Effector CD8-positive, alpha-beta T cell (primary cell): Measurements from ENCODE around the gene ZBTB20.

Source experiments
- DNase-seq: peaks from one replicate; lab custom pipeline; 2025; lab: John Stamatoyannopoulos, UW

ZBTB20 gene

GRCh38 chr3:114411190-114411668 is 735.9 kb downstream of the ZBTB20 start:
- no peak for DNase-seq

- DNase-seq: no peak
Observed at GRCh38 chr3:114408736-114409670, 738.1 kb downstream of the ZBTB20 start.

- DNase-seq: no peak
Observed at GRCh38 chr3:114406922-114407321, 740.2 kb downstream of the ZBTB20 start.

- DNase-seq: no peak
Observed at GRCh38 chr3:114406286-114406685, 740.8 kb downstream of the ZBTB20 start.

- no peak for DNase-seq
Observed at GRCh38 chr3:114405202-114405990, 741.7 kb downstream of the ZBTB20 start.

- no peak for DNase-seq
Observed at GRCh38 chr3:114404590-114404989, 742.5 kb downstream of the ZBTB20 start.

- no peak for DNase-seq
Observed at GRCh38 chr3:114402838-114403237, 744.2 kb downstream of the ZBTB20 start.

- no peak for DNase-seq
Observed at GRCh38 chr3:114401346-114401745, 745.7 kb downstream of the ZBTB20 start.

GRCh38 chr3:114400371-114400770 is 746.7 kb downstream of the ZBTB20 start:
- DNase-seq: no peak

GRCh38 chr3:114394551-114394950 is 752.5 kb downstream of the ZBTB20 start:
- no peak for DNase-seq

GRCh38 chr3:114393367-114394072 is 753.6 kb downstream of the ZBTB20 start:
- no peak for DNase-seq

- no peak for DNase-seq
Observed at GRCh38 chr3:114392831-114393230, 754.3 kb downstream of the ZBTB20 start.

GRCh38 chr3:114389156-114389555 is 757.9 kb downstream of the ZBTB20 start:
- no peak for DNase-seq

GRCh38 chr3:114384558-114384903 is 762.6 kb downstream of the ZBTB20 start:
- no peak for DNase-seq

GRCh38 chr3:114383875-114384557 is 763.1 kb downstream of the ZBTB20 start:
- DNase-seq: peak; percentile 20

- no peak for DNase-seq
Observed at GRCh38 chr3:114380233-114380651, 766.8 kb downstream of the ZBTB20 start.

- DNase-seq: no peak
Observed at GRCh38 chr3:114379266-114379665, 767.8 kb downstream of the ZBTB20 start.

- DNase-seq: no peak
Observed at GRCh38 chr3:114378760-114379159, 768.3 kb downstream of the ZBTB20 start.

- DNase-seq: no peak
Observed at GRCh38 chr3:114377426-114377825, 769.7 kb downstream of the ZBTB20 start.

- DNase-seq: no peak
Observed at GRCh38 chr3:114376516-114377185, 770.4 kb downstream of the ZBTB20 start.
